ENCODE measurements around the gene OR4X2. TPM values are rescaled to one million over a fixed set of nuclear protein-coding genes. Genes with fewer than 3 reads are reported as not detected.

OR4X2 gene
- total and polyA plus RNA-seq, 4 donors: not detected

DNA sequence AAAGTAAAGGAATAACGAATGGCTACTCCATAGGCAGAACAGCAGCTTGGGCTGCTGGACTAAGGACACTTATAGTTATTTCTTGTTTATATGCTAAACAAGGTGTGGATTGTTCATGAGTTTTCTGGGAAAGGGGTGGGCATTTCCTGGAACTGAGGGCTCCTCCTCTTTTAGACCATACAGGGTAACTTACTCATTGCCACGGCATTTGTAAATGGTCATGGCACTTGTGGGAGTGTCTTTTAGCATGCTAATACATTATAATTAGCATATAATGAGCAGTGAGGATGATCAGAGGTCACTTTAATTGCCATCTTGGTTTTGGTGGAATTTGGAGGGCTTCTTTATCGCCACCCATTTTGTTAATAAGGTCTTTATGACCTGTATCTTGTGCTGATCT, 25.7 kb downstream of the OR4X2 start:
- WGBS: 56% methylated on average over 3 of the region's 3 CpGs
- H3K4me3 ChIP-seq (ENCODE audit: low read depth in 1 of 3, low read length in 3 of 3): no peak overlapping the region
- no peaks in the 10 kb centered on the region for H3K27me3 ChIP-seq (ENCODE audit: control insufficient read depth in 4 of 4, insufficient read depth in 4 of 4, low read length in 3 of 4)
- DNase-seq (ENCODE audit: low spot score): no peak
- no peaks in the 10 kb centered on the region for H3K4me1 ChIP-seq (ENCODE audit: control insufficient read depth in 4 of 4, insufficient read depth in 4 of 4, low read length in 3 of 4)
- H3K9ac ChIP-seq (ENCODE audit: low read depth in 1 of 2, low read length in 2 of 2): no peak overlapping the region
- H3K9me3 ChIP-seq (ENCODE audit: control insufficient read depth in 4 of 4, low read length in 3 of 4): no peaks in the 10 kb centered on the region
- H3K27ac ChIP-seq (ENCODE audit: low read depth in 1 of 2, low read length in 2 of 2): no peak overlapping the region
- no peaks in the 10 kb centered on the region for H3K36me3 ChIP-seq (ENCODE audit: control insufficient read depth in 4 of 4, insufficient read depth in 3 of 4, low read depth in 1 of 4, low read length in 3 of 4)
- TF ChIP-seq, protein P1, sequence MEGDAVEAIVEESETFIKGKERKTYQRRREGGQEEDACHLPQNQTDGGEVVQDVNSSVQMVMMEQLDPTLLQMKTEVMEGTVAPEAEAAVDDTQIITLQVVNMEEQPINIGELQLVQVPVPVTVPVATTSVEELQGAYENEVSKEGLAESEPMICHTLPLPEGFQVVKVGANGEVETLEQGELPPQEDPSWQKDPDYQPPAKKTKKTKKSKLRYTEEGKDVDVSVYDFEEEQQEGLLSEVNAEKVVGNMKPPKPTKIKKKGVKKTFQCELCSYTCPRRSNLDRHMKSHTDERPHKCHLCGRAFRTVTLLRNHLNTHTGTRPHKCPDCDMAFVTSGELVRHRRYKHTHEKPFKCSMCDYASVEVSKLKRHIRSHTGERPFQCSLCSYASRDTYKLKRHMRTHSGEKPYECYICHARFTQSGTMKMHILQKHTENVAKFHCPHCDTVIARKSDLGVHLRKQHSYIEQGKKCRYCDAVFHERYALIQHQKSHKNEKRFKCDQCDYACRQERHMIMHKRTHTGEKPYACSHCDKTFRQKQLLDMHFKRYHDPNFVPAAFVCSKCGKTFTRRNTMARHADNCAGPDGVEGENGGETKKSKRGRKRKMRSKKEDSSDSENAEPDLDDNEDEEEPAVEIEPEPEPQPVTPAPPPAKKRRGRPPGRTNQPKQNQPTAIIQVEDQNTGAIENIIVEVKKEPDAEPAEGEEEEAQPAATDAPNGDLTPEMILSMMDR (IDR thresholded peaks at IDR 0.05; ENCODE audit: low read depth, low read length, missing input control): no peak
- TF ChIP-seq HNF4A (conservative IDR thresholded peaks at IDR 0.05) (no peak), JUND (IDR thresholded peaks at IDR 0.05) (no peak), GABPA (IDR thresholded peaks at IDR 0.05 in 1 of 2, conservative IDR thresholded peaks at IDR 0.05 in 1 of 2) (no peak), FOXA1 (IDR thresholded peaks at IDR 0.05) (no peak), NR2F2 (IDR thresholded peaks at IDR 0.05) (no peak), RXRA (IDR thresholded peaks at IDR 0.05) (no peak), YY1 (IDR thresholded peaks at IDR 0.05) (no peak), RAD21 (IDR thresholded peaks at IDR 0.05) (no peak), HNF4G (IDR thresholded peaks at IDR 0.05) (no peak), EGR1 (IDR thresholded peaks at IDR 0.05; ENCODE audit: low read depth in 2 of 2) (no peak), TAF1 (conservative IDR thresholded peaks at IDR 0.05) (no peak), FOXA2 (IDR thresholded peaks at IDR 0.05) (no peak), SP1 (IDR thresholded peaks at IDR 0.05) (no peak)
- TF ChIP-seq, protein P2, sequence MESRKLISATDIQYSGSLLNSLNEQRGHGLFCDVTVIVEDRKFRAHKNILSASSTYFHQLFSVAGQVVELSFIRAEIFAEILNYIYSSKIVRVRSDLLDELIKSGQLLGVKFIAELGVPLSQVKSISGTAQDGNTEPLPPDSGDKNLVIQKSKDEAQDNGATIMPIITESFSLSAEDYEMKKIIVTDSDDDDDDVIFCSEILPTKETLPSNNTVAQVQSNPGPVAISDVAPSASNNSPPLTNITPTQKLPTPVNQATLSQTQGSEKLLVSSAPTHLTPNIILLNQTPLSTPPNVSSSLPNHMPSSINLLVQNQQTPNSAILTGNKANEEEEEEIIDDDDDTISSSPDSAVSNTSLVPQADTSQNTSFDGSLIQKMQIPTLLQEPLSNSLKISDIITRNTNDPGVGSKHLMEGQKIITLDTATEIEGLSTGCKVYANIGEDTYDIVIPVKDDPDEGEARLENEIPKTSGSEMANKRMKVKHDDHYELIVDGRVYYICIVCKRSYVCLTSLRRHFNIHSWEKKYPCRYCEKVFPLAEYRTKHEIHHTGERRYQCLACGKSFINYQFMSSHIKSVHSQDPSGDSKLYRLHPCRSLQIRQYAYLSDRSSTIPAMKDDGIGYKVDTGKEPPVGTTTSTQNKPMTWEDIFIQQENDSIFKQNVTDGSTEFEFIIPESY (IDR thresholded peaks at IDR 0.05): no peak
- TF ChIP-seq, protein P3, sequence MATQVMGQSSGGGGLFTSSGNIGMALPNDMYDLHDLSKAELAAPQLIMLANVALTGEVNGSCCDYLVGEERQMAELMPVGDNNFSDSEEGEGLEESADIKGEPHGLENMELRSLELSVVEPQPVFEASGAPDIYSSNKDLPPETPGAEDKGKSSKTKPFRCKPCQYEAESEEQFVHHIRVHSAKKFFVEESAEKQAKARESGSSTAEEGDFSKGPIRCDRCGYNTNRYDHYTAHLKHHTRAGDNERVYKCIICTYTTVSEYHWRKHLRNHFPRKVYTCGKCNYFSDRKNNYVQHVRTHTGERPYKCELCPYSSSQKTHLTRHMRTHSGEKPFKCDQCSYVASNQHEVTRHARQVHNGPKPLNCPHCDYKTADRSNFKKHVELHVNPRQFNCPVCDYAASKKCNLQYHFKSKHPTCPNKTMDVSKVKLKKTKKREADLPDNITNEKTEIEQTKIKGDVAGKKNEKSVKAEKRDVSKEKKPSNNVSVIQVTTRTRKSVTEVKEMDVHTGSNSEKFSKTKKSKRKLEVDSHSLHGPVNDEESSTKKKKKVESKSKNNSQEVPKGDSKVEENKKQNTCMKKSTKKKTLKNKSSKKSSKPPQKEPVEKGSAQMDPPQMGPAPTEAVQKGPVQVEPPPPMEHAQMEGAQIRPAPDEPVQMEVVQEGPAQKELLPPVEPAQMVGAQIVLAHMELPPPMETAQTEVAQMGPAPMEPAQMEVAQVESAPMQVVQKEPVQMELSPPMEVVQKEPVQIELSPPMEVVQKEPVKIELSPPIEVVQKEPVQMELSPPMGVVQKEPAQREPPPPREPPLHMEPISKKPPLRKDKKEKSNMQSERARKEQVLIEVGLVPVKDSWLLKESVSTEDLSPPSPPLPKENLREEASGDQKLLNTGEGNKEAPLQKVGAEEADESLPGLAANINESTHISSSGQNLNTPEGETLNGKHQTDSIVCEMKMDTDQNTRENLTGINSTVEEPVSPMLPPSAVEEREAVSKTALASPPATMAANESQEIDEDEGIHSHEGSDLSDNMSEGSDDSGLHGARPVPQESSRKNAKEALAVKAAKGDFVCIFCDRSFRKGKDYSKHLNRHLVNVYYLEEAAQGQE (IDR thresholded peaks at IDR 0.05): no peak
- TF ChIP-seq, protein P4, sequence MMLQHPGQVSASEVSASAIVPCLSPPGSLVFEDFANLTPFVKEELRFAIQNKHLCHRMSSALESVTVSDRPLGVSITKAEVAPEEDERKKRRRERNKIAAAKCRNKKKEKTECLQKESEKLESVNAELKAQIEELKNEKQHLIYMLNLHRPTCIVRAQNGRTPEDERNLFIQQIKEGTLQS (IDR thresholded peaks at IDR 0.05): no peak
- TF ChIP-seq, protein P5, sequence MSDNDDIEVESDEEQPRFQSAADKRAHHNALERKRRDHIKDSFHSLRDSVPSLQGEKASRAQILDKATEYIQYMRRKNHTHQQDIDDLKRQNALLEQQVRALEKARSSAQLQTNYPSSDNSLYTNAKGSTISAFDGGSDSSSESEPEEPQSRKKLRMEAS (IDR thresholded peaks at IDR 0.05): no peak
